Measurements from ENCODE around the gene MMP23B. TPM values are rescaled to one million over a fixed set of nuclear protein-coding genes. Genes with fewer than 3 reads are reported as not detected.
"Not testable (repeated sequence)": the region's sequence is repeated elsewhere in the genome, so short reads cannot be mapped to it uniquely, and the experiment has no call there.

MMP23B gene
- total RNA-seq, 1 donor from 2014 or later, result 17.2 TPM

GRCh38 chr1:1664941-1665814 lies 33.2 kb downstream of the MMP23B start:
- DNase-seq (ENCODE audit: low spot score), result no peak

DNA sequence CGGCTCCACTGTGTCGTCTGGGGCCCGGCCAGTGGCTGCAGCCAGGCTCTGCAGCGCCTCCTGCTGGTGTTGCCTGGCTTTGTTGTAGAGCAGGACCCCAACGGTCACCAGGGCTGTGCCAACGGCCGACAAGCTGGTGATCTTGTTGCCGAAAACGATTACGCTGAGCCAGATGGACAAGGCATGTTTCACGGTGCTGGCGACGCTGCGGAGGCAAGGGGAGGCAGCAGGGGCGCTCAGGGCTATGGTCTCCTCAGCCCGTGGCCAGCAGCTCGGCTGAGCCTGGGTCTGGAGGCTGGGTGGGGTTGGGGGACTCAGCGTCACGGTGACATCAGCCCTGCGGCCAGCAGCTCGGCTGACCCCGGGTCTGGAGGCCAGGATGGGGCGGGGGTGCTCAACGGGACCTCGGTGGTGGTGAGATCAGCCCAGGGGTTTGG lies 33.9 kb downstream of the MMP23B start:
- DNase-seq (ENCODE audit: low spot score), result no peak

DNA sequence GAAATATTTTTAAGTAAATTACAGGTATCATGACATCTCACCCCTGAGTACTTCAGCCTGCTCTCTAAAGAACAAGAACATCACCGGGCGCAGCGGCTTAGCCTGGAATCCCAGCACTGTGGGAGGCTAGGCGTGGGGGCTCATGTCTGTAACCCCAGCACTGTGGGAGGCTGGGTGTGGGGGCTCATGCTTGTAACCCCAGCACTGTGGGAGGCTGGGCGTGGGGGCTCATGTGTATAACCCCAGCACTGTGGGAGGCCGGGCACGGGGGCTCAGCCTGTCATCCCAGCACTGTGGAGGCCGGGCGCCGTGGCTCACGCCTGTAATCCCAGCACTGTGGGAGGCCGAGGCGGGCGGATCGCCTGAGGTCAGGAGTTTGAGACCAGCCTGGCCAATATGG lies 34.6 kb downstream of the MMP23B start:
- DNase-seq (ENCODE audit: low spot score), result no peak

- DNase-seq (ENCODE audit: low spot score), result no peak
Observed at GRCh38 chr1:1669468-1670440, 37.8 kb downstream of the MMP23B start.

DNA sequence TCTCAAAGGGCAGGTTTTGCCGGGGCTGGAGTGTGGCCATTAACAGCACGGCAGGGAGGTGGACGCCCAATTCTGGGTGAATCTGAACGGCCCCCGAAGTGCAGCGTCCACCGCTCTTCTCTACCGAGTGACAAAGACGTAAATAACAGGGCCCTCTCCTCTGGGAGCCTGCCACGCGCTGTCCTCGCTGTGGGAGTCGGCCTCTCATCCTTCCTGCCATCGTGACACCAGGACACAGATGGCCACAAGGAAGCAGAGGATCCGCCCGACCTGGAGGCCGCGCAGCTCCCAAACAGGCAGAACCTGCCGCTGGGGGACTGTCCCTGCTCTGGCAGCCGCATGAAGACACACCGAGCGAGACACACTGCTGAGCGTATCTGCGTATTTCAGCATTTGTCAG lies 38.9 kb downstream of the MMP23B start:
- no peak for DNase-seq (ENCODE audit: low spot score)

DNA sequence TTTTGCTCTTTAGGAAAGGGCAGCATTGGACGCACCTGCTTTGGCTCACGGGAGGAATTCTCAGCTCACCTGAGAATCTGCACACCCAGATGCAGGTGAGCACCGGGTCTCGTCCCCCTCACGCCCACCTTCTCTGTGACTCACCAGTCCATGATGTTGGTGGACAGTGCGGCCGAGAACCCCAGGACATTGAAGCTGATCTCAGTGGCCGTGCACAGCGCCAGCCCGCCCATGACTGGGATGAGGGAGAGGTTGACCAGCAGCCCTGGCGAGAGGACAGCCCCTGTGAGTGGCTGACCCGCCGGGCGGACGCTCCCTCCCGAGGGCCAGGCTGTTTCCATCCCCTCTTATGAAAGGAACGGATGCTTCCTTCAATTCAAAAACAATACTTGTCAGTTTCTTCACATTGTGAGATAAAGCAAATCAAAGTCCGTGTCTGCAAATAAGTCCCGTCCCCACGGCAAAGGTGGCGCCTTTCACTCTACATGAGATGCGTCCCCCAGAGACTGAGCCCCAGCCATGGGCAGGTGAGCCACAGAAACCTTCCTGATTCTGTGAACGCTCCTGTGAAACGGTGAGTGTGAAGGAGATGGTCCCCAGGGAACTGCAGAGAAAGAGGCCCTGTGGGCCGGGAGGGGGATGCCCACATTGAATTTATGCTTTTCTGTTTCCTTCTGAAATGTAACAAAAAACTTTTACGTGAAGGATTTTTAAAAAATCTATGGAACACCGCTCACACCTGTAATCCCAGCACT lies 39.6 kb downstream of the MMP23B start:
- DNase-seq (ENCODE audit: low spot score), result no peak

DNA sequence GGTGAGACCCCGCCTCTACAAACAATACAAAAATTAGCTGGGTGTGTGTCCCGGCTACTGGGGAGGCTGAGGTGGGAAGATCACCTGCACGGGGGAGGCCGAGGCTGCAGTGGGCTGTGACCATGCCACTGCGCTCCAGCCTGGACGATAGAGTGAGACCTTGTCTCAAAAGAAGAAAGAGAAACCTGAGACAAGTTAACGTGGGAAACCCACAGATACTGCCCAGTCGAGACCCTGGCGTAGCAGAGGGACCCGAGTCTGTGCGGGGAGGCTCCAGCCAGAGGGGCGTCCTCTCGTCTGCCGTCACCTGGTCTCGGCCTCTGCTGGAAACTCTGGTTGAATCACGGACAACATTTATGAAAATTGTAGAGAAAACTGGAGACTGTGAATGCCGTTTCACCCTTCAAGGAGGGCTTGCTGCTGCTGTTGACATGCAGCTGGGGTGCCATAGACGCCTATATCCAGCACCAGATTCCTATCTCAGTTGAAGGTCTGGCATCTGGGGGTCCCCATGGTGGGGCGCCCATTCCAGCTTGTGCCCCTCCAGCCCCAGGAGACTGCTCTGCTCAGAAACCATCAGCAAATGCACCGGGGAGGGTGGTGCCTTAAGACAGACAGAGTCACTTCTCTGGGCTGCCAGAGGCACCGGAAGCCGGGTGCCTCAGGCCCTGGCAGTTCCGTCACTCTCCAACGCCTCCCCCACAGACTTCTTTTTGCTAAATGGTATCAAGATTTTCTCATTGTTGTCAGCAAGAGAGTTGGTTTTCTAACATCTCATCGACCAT lies 40.4 kb downstream of the MMP23B start:
- DNase-seq (ENCODE audit: low spot score), result no peak

DNA sequence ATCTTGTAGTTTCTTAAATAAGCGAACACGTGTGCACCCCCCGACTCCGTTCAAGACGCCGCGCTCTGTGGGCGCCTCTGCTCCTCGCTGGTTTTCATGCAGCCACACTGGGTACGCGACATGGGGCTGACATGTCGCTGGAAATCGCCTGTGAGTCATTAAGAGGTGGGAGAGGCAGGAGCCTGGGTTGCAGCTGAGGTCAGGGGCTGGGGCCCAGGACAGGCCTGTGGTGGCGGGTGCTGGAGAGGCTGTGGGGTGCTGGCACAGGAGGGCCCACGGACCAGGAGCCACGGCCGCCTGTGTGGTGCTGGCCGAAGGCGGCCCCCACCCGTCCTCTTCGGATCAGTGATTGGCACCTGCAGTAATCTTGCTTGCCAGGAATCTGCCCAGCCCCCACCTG lies 42.8 kb downstream of the MMP23B start:
- DNase-seq (ENCODE audit: low spot score), result not testable (repeated sequence)

GRCh38 chr1:1675218-1675617 lies 43.2 kb downstream of the MMP23B start:
- DNase-seq (ENCODE audit: low spot score), result not testable (repeated sequence)

- not testable (repeated sequence) for DNase-seq (ENCODE audit: low spot score)
Observed at GRCh38 chr1:1676087-1676486, 44.1 kb downstream of the MMP23B start.

GRCh38 chr1:1677718-1678580 lies 46.0 kb downstream of the MMP23B start:
- DNase-seq (ENCODE audit: low spot score), result no peak

DNA sequence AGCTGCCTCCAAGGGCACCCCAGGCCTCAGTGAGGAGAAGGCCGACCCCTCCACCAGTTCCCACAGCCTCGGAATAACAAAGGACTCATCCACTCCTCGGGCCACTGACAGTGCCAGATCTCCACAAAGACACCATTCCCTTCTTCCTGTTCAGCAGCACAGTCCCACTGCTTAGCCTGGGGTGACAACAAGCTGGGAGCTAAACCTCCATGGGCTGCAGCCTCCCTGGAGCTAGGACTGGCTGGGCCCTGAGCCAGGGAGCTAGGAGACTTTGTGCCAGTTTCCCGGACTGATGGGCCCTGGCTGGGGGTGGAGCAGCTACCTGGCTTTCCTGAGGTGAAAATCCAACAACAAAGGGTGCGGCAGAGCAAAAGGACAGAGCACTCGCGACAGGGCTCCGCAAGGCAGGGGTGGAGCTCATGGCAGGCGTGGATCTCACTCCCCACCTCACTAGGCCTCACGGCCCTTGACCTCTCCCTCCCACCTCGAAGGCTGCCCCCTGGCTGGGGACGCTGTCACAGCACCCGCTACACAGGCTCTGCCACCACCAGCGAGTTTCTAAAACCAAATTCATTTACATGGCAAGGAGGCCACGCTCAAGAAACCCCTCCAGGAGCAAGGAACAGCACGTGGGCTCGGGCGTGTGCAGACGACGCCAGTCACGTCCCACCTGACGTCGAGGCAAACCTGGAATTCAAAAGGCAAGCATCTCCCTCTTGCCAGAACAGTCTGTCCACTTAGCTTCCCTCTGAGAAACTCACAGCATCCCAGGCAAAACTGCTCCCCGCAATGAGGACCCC lies 46.8 kb downstream of the MMP23B start:
- DNase-seq (ENCODE audit: low spot score), result no peak

GRCh38 chr1:1680031-1680911 lies 48.3 kb downstream of the MMP23B start:
- no peak for DNase-seq (ENCODE audit: low spot score)

DNA sequence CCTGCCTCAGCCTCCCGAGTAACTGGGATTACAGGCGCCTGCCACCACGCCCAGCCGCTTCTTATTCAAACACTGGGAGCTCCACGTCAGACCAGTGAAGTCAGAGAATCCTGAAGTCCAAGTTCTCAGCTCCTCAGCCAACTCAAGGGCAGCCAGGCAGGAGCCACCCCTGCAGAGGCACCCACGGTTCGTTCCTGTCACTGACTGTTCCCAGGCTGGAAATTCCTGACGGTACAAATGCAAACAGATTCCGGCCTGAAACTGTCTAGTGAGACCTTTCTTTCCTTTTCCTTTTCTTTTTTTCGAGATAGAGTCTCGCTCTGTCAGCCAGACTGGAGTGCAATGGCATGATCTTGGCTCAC lies 48.9 kb downstream of the MMP23B start:
- DNase-seq (ENCODE audit: low spot score), result no peak

- no peak for DNase-seq (ENCODE audit: low spot score)
Observed at GRCh38 chr1:1683104-1683905, 51.3 kb downstream of the MMP23B start.

Data from mesenteric fat pad (tissue), 1 donor.